K562 (cell line): ENCODE data around the gene FRMD3. TPM values are rescaled to one million over a fixed set of nuclear protein-coding genes. Genes with fewer than 3 reads are reported as not detected.

Experiments used
- BACH1 ChIP-seq: fragments of 200-800 bp; sonication (Bioruptor generic); IDR thresholded peaks from 2 replicates; pipeline ENCODE4 v1.6.1; 2016; ENCODE audit warnings: missing genetic modification characterization, missing compliant biosample characterization
- CHD7 ChIP-seq: fragments of 200-600 bp; sonication (generic); IDR thresholded peaks from one replicate; pipeline ENCODE4 v1.6.1; 2012; ENCODE audit warnings: mild to moderate bottlenecking, low read depth, low read length, inconsistent platforms
- DEAF1 ChIP-seq: fragments of 450-650 bp; formaldehyde crosslinking; IDR thresholded peaks from 2 replicates; pipeline ENCODE4 v1.4.0; 2020; ENCODE audit warnings: mild to moderate bottlenecking, moderate library complexity
- GABPB2 ChIP-seq: fragments of 250-450 bp; sonication (Bioruptor Pico); conservative IDR thresholded peaks from 2 replicates; pipeline ENCODE4 v1.5.1; 2021; ENCODE audit warnings: mild to moderate bottlenecking
- NFIX ChIP-seq: fragments of 250-450 bp; sonication (Bioruptor Pico); IDR thresholded peaks from 2 replicates; pipeline ENCODE4 v1.4.0; 2020; ENCODE audit warnings: low read depth, mild to moderate bottlenecking, moderate library complexity
- VEZF1 ChIP-seq: fragments of 200-800 bp; sonication (Bioruptor generic); IDR thresholded peaks from 2 replicates; pipeline ENCODE4 v1.6.1; 2017; ENCODE audit warnings: missing genetic modification characterization, missing compliant biosample characterization
- WHSC1 ChIP-seq: IDR thresholded peaks from one replicate; pipeline ENCODE4 v1.6.1; 2012; ENCODE audit warnings: low read length, control low read depth, inconsistent platforms
- ZNF12 ChIP-seq: sonication (generic); formaldehyde crosslinking; IDR thresholded peaks from 2 replicates; pipeline ENCODE4 v1.4.0; 2020; ENCODE audit warnings: mild to moderate bottlenecking, missing genetic modification reagents
- polyA plus RNA-seq, 8 experiments: library from polyadenylated mRNA; depleted of rRNA in 4 of 8; stranded (reverse) in 5 of 8; unstranded in 3 of 8; fragments of >200 nt; fragmentation: Nextera tagmentation in 2 of 8; fragmentation: Illumina TruSeq in 1 of 8; extraction: Ambion mirVana in 2 of 8; extraction: Trizol in 1 of 8; gene quantifications; 2 replicates each; pipeline versions ENCODE4 v1.2.1 to v1.2.3, GENCODE V29; 2011 to 2014; ENCODE audit warnings: inconsistent platforms in 1 of 8, missing spikeins in 1 of 8
- total RNA-seq, 7 experiments: library from RNA; depleted of rRNA in 6 of 7; stranded (reverse); fragments of >200 nt in 6 of 7; fragmentation: Illumina TruSeq in 2 of 7; extraction: Trizol in 2 of 7; gene quantifications; 2 replicates each; pipeline versions ENCODE4 v1.2.1 to v1.2.3, GENCODE V29; 2011 to 2021; ENCODE audit warnings: low replicate concordance in 1 of 7

Gene FRMD3
- total and polyA plus RNA-seq, 9 of the 15 experiments (the other 6 are each of a cell fraction or from before 2014, with no cell fraction given): 0.09 to 0.51 (median 0.21) TPM

DNA sequence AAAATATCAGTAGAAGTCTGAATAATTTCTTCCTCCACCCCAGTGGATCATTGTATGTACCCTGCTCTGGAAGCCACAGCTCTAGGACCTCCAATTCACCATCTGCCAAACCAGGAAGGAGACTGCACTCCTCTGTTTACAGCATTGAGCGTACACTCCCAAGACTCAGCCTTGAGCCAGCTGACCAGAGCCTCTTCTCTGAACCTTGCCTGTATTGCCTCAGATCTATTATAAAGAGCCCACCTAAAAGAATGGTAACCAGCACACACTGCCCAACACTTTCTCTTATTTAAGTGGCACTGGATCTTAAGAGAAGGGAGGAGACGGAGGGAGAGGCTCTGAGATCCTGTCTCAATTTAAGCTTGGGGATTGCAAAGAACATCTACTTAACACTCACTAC lies 257.4 kb downstream of the FRMD3 start (continued):
- no peak for TF ChIP-seq CHD7
- no peak for TF ChIP-seq BACH1 (tag)
- TF ChIP-seq GABPB2 (CRISPR knock-in tag): no peak
- TF ChIP-seq NFIX (CRISPR knock-in tag): no peak
- no peak for TF ChIP-seq ZNF12
- no peak for TF ChIP-seq VEZF1
- no peak for TF ChIP-seq DEAF1 (CRISPR knock-in tag)
- TF ChIP-seq WHSC1: no peak
